H54 (cell line): ENCODE data around the gene HYDIN.

ENCODE experiments used
- DNase-seq: peaks from one replicate; pipeline ENCODE4 v3.0.0; 2011; ENCODE audit warnings: low spot score, mixed read lengths; ENCODE audit not compliant: insufficient read length
- FAIRE-seq: peaks from 3 replicates; lab custom pipeline; 2011; peaks lifted over from hg19 to GRCh38; lab: Jason Lieb, UNC
- POLR2A ChIP-seq: IDR thresholded peaks from 2 replicates; pipeline ENCODE4 v1.6.1; 2011; ENCODE audit warnings: low read depth, mild to moderate bottlenecking, low read length

The HYDIN gene

DNA sequence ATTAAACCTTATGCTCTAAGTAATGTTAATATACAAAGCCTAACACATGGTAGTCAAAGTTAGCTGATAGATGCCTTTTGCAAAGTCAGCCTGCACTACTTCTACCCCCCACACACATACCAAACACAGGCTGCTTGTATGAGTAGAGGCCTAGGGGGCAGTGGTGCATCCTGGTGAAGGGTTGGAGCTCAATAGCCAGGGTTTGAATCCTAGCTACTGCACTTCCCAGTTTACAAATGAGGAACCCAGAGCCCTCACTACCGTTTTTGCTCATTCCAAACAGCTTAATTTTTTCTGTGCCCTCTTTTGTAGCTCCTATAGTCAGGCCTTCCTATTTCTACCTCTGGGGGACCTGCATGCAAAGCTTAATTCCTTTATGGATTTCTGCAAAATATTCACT, 18.9 kb upstream of the HYDIN start:
- TF ChIP-seq POLR2A: no peak
- no peak for FAIRE-seq
- DNase-seq: no peak

DNA sequence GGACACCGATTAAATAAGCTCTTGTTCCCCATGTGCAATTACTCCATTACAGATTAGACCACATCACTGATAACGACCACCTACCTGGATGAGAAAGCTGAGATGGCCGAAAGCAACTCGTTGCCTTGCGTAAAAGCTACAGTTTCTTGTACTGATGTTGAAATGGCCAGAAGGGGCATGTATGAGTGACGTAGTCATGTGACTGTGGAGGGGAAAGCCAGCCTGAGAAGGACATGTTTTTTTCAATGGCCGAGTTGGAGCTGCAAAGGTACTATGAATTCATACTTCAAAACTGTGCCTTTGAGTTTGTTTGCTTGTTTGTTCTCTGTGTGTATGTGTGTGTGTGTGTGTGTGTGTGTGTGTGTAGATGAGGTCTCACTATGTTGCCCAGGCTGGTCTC, 17.0 kb upstream of the HYDIN start:
- FAIRE-seq (no peak), DNase-seq (no peak)
- TF ChIP-seq POLR2A: no peak

DNA sequence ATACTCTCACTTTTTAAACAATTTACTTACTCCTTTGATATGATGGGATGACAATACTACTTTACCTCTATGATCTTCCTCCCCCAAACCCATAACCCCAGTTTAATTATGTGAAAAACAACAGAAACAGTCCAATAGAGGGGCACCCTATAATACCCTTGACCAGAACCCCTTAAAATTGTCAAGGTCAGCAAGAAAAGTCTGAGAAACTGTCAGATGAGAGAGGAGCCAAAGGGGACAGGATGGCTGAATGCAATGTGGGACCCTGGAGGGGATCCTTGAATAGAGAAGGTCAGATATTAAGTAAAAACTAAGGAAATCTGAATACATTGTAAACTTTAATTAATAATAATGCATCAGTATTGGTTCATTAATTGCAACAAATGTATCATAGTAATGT, 15.8 kb upstream of the HYDIN start:
- FAIRE-seq: no peak
- no peak for DNase-seq
- no peak for TF ChIP-seq POLR2A

DNA sequence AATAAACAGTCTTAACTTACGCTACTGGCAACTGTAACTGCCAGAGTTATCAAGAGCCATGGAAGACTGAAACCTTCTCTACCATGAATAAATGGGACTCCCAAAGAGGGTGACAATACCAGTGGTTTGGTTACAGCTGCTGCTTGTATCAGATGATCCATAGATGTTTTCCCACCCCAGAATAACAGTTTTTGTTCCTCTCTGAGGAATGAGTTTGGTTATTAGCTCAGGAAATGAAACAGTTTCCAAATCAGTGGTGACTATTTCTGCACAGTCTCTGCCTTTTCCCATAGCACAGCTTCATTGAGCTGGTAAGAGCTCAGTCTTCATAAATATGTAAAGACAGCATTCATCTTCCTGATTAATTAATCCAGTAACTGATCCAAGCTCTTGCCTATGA, 14.0 kb upstream of the HYDIN start:
- TF ChIP-seq POLR2A: no peak
- no peak for DNase-seq
- no peak for FAIRE-seq

DNA sequence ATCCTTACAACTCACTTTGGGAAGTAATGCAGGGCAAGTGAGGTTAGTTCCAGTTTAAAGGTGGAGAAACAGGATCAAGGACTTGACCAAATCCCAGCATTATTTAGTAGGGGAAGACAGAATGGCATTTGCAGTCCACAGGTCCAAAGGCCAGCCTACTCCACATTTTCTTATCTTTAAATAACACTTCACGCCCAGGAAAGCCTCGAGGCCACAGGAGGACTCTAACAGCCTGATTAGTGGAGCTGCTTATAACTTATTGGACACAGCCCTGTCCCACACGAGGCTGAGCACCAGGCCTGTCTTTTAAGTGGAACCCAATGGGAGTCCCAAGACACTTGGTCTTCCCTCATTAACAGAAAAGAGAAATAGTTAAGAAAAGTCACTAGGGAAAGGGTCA, 12.1 kb upstream of the HYDIN start:
- TF ChIP-seq POLR2A: no peak
- DNase-seq (no peak), FAIRE-seq (no peak)

DNA sequence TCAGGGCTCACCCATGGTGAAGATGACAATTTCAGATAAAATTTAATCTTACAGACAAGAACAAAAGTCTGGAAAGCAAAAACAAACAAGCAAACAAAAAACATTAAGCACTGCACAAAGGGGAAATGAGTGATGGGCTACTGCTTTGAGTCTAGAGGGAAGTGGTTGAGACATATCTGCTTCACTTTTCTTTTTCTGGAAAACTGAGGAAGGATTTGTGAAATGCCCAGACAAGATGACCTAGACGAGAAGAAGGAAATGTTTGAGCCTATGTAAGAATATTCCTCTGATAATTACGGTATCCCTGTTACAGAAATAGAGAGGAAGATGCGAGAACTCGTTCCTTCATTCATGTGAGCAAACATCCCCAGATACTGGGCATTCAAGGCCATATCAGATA, 11.5 kb upstream of the HYDIN start:
- FAIRE-seq: no peak
- DNase-seq: no peak
- TF ChIP-seq POLR2A: no peak

DNA sequence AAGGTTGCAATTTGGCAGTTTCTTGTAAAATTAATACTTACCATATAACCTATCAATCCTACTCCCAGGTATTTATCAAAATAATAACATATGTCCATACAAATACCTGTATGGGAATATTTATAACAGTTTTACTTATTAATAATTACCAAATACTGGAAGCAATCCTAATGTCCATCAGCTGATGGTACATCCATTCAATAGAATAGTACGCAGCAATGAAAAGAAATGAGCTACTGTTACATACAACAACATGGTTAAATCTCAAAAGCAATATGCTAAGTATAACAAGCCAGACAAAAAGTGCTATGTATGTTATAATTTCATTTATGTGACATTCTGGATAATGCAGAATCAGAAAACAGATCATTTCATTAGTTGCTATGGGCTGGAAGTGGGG, 1.2 kb downstream of the HYDIN start:
- no peak for TF ChIP-seq POLR2A
- no peak for DNase-seq
- no peak for FAIRE-seq

DNA sequence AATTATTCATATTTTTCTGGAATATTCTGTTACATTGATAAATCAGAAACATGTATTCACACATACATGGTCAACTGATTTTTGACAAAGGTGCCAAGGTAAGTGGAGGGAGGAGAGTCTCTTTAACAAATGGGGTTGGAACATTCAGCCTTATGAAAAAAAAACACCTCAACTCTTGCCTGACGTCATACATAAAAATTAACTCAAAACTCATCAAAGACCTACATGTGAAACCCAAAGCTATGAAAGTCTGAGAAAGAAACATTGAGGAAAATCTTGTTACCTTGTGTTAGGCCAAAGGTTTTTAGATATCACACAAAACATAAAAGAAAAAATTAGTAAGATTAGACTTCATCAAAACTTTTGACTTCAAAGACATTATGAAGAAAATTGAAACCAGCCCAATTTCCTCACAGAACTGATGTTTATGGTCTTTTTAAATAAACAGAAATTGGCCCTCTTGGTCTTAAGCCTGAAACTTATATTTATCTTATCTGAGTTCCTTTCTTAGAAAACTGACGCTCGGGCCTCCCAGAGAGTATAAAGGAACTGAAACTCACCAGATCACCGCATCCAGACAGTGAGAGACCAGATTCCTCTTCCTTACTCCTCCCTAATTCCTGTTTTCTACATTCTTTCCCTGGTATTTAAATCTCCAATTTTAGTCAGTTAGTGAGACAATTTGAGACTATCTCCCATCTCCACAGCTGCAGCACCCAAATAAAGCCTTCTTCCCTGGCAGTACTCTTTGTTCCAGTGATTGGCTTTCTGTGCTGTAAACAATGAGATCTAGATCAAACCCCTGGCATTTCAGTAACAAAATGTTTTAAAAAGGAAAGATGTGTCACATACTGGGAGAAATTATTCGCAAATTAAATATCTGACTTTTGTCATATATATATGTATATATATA, 4.0 kb downstream of the HYDIN start:
- TF ChIP-seq POLR2A: no peak
- FAIRE-seq: no peak
- DNase-seq: no peak

DNA sequence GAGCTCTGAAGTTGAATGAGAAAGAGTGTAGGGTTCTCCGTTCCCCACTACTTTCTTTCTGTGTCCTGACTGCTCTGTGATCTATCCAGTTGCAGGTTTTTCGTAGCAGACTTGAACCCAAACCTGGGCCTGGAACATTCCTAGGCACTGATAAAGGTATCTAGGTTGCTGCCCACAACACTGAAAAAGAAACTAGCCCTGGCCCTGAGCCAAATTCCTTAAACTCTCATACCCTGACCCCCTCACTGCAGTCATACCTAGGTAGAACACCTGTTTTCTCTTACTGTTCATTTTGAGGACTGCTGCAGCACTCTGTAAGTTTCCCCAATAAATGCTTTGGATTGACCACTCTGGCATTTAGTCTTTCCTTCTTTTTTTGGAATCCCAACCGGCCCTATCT, 5.4 kb downstream of the HYDIN start:
- no peak for TF ChIP-seq POLR2A
- DNase-seq (no peak), FAIRE-seq (no peak)

DNA sequence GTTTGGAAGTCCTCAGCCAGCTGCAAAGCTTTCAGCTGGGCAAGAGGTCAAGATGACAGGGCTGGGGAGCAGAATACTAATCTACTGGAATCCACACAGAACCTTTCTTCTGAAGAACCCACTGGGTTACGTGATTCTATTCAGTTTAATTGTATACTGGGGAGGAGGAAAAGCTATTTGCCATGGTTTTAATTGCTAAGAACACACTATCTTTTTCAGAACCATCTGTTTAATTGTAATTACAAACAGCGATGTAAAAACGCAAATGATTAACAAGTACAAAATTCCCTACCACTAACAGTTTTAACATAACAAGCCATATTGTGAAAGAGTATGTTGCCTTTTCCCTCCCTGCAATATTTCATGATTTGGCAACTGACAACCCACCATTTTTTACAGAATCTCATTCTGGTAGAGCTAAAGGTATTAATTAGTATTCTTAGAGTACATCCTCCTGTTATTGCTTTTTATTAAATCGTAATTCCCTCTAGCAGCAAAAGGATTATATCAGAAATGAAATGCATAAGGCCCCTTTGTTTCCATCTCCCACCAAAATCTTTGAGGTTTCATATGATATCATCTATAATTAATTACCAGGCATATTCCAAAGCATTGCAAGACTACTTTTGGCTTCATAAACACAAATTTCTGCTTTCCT, 12.1 kb downstream of the HYDIN start:
- FAIRE-seq: no peak
- no peak for DNase-seq
- no peak for TF ChIP-seq POLR2A

DNA sequence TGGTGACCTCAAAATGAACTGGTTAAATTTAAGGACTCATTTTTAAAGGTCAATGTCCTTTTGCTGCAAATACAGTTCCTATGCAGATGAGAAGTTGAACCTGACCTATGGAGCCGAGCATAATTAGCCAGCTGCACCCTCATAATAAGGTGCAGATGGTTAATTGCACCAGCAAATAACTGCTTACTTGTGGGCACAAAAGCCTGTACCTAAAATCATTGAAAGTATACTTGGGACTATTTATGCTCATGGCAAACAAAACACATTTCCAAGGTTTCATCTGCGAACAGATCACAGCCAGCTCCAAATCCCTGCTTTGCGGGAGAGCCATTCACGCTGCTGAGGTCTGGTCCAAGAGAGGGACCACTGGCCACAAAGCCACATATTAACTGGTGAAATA, 13.0 kb downstream of the HYDIN start:
- TF ChIP-seq POLR2A: no peak
- no peak for FAIRE-seq

DNA sequence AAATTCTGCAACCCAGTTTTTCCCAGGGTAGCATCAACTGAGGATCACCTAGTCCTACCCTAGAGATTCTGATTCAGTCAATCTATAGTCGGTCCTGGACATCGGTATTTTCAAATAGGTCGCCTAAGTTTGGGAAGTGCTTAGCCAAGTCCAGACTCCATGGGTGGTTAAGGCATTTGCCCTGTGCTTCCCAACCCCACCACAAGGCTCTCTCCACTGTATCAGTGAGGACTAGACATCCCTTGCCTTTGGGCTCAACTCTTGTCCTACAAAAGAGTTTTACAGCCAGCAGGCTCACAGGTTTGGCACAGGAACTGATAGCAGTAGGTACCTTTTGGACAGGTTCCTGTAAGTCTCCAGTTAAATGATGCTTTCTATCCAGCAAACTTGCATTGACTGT, 13.8 kb downstream of the HYDIN start:
- no peak for TF ChIP-seq POLR2A
- DNase-seq: no peak
- no peak for FAIRE-seq

More for the DNA sequence above, 13.0 kb downstream of the HYDIN start:
- DNase-seq: no peak

DNA sequence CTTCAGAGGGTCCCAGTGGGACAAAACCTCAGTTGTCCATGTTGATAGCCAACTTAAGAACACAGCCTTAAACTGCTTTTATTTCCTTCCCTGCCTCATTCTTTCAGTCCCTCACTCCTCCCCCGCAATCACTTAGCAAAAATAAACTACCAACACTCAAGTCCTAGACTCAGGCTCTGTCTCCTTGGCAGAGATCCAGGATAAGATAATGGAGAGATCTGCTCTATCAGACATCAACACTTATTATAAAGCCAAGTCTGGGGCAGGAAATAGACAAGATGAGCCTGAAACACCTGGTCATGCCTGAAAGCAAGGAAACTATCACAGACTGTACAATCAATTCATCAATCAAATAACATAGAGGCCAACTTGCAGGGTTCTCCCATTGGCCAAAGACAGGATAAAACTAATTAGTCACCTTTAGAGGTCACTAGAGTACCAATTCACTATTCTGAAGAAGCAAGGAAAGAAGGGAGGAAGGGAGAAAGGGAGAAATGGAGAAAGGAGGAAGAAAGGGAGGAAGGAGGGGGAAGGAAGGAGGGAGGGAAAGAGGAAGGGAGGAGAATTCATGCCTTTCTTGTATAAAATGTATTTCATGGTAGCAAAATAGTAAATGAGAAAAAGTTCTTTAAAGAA, 15.7 kb downstream of the HYDIN start:
- DNase-seq (no peak), FAIRE-seq (no peak)
- no peak for TF ChIP-seq POLR2A

DNA sequence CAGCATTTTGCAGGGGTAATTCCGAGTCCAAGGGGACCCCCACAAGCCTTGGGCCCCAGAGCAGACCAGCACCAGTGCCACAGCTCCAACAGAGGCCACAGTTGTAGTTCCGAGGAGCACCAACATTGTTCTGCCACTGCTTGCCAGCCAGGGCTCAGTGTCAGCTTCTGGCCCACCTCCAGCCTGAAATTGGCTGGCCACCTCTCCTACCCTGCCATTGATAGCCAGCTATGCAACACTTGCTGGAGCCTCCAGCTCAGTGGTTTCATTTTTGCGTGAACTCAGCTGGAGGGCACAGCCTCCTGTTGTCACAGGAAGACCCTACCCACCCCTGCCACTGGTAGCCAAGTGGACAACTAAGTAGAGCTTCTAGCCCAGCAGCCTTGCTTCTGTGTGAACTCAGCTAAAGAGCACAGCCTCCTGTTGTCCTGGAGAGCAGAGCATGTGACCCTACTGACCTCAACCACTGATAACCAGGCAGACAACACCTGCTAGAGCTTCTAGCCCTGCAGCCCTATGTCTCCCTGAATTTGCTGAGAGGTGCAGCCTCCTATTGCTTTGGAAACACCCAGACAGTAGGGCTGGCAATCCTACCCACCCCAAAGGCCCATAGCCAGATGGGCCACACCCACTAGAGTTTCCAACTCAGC, 24.9 kb downstream of the HYDIN start:
- no peak for TF ChIP-seq POLR2A
- DNase-seq: no peak
- FAIRE-seq: no peak

DNA sequence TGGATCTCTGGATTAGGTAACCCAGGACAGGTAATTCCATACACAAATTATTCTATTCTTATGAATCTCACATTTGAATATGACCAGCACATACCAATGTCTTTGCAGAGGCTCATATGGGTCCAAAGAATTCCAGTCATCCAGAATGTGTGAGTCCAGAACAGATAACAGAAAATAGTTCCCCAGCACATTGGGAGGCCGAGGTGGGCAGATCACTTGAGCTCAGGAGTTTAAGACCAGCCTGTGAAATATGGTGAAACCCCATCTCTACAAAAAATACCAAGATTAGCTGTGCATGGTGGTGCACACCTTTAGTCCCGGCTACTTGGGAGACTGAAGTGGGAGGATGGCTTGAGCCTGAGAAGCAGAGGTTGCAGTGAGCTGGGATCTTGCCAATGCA, 26.9 kb downstream of the HYDIN start:
- no peak for FAIRE-seq
- DNase-seq: no peak
- TF ChIP-seq POLR2A: no peak
